A673 (cell line): ENCODE data around the gene CARF. TPM values are rescaled to one million over a fixed set of nuclear protein-coding genes. Genes with fewer than 3 reads are reported as not detected.
A peak's percentile ranks its signal among the peaks of the same experiment; 100 is the strongest.
"Not testable (repeated sequence)": the region's sequence is repeated elsewhere in the genome, so short reads cannot be mapped to it uniquely, and the experiment has no call there.

Experiments
- BruUV-seq: library from RNA; stranded (reverse); fragments of 400-500 nt; replicated peaks from 2 replicates; lab custom pipeline; 2021; lab: Mats Ljungman, UMichigan
- CTCF ChIA-PET: fragments of 300-600 bp; sonication (Branson Sonifier 250); formaldehyde crosslinking; loops from one replicate; lab custom pipeline; 2022; ENCODE audit warnings: antibody characterized with exemption; lab: Charles Lee
- POLR2A ChIA-PET: fragments of 300-600 bp; sonication (Branson Sonifier 250); formaldehyde crosslinking; loops from one replicate; lab custom pipeline; 2022; ENCODE audit warnings: antibody characterized with exemption; ENCODE audit not compliant: low non-redundant PET; lab: Charles Lee
- DNase-seq: peaks from one replicate; pipeline ENCODE4 v3.0.0-alpha.2; 2015; ENCODE audit warnings: low spot score
- H3K27ac ChIP-seq: fragments of 200-600 bp; sonication (generic); 2 replicates; pipeline ENCODE4 v1.5.1; 2016; ENCODE audit warnings: mixed run types, low read depth, mild to moderate bottlenecking, mixed read lengths, antibody characterized with exemption, low read length; ENCODE audit not compliant: poor library complexity, severe bottlenecking
- H3K27me3 ChIP-seq: fragments of 200-600 bp; sonication (generic); replicated peaks from 2 replicates; pipeline ENCODE4 v1.6.1; 2017; ENCODE audit warnings: mixed run types, low read depth, mild to moderate bottlenecking, mixed read lengths, antibody characterized with exemption, low read length; ENCODE audit not compliant: insufficient read depth, poor library complexity
- H3K36me3 ChIP-seq: fragments of 200-600 bp; sonication (generic); 2 replicates; pipeline ENCODE4 v1.6.1; 2016; ENCODE audit warnings: mixed run types, mild to moderate bottlenecking, mixed read lengths, antibody characterized with exemption, low read length; ENCODE audit not compliant: insufficient read depth, poor library complexity, severe bottlenecking
- H3K4me1 ChIP-seq: fragments of 200-600 bp; sonication (generic); 2 replicates; pipeline ENCODE4 v1.6.1; 2017; ENCODE audit warnings: mixed run types, mild to moderate bottlenecking, mixed read lengths, antibody characterized with exemption, low read length; ENCODE audit not compliant: insufficient read depth, poor library complexity, severe bottlenecking
- H3K4me3 ChIP-seq: fragments of 200-600 bp; sonication (generic); 2 replicates; pipeline ENCODE4 v1.5.1; 2016; ENCODE audit warnings: low read depth, mixed run types, mild to moderate bottlenecking, mixed read lengths, low read length; ENCODE audit not compliant: poor library complexity, severe bottlenecking
- H3K9me3 ChIP-seq: fragments of 200-600 bp; sonication (generic); 2 replicates; pipeline ENCODE4 v1.6.1; 2016; ENCODE audit warnings: mixed run types, low read depth, mild to moderate bottlenecking, mixed read lengths, antibody characterized with exemption, low read length; ENCODE audit not compliant: poor library complexity, severe bottlenecking
- EZH2 ChIP-seq: fragments of 200-600 bp; sonication (generic); IDR thresholded peaks from 2 replicates; pipeline ENCODE4 v1.6.1; 2017; ENCODE audit warnings: borderline replicate concordance, low read depth, mild to moderate bottlenecking, mixed read lengths, antibody characterized with exemption, low read length; ENCODE audit not compliant: poor library complexity, severe bottlenecking
- intact Hi-C: fragments of 100-400 bp; cut with micrococcal nuclease; formaldehyde crosslinking; loops from one replicate; pipeline ENCODE4 v1.10.0; 2022; ENCODE audit not compliant: unreplicated experiment
- total RNA-seq: library from RNA; stranded (reverse); gene quantifications from 2 replicates; pipeline ENCODE4 v1.2.3, GENCODE V29; 2021
- TF ChIP-seq, protein P1 (sequence below): fragments of 300-800, 200-600 bp; sonication (generic); conservative IDR thresholded peaks from 2 replicates; pipeline ENCODE4 v1.5.1; 2017; ENCODE audit warnings: low read depth, mild to moderate bottlenecking, antibody characterized with exemption, low read length, moderate library complexity, mixed read lengths

Gene CARF
- total RNA-seq, 1 experiment from 2014 or later = 5.1 TPM

DNA sequence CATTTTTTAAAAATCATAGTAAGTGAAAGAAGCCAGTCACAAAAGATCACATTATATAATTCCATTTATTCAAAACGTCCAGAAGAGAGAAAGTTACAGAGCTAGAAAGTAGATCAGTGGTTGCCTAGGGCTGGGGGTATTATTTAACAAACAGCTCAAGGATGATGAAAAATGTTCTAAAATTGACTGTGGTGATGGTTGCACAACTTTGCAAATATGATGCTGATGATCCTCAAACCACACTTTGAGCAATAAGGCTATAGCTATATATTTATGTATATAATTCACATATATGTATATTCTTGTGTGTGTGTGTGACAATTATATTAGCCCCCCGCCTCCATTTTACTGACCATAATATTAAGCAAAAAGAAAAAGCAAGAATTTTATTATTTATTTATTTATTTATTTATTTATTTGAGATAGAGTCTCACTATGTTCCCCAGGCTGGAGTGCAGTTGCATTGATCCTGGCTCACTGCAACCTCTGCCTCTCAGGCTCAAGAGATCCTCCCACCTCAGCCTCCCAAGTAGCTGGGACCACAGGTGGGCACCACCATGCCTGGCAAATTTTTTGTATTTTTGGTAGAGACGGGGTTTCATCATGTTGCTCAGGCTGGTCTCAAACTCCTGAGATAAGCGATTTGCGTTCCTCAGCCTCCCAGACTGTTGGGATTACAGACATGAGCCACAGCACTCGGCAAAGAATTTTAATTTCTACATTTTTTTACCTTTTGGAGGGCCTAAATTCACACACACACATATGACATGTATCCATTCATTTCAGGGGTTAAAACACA, 2.5 kb upstream of the CARF start:
- DNase-seq = no peak
- Histone ChIP-seq H3K9me3 (no peaks in the 10 kb centered on the region), H3K36me3 (peaks cover 18% of the 10 kb centered on the region), H3K4me1 (no peaks in the 10 kb centered on the region), H3K4me3 (peak overlapping the region; percentile 75), H3K27me3 (no peaks in the 10 kb centered on the region), H3K27ac (no peak overlapping the region)
- POLR2A ChIA-PET = interaction anchor here (0.5 kb wide), 1 partner anchor 1029 kb away, joined by 6 read pairs; no protein-coding TSS in a partner anchor
- intact Hi-C loops = no loop called here
- BruUV-seq = no TSS peak
- CTCF ChIA-PET = interaction anchor here (0.6 kb wide), 1 partner anchor 899 kb away, joined by 3 read pairs; no protein-coding TSS in a partner anchor
- no peak for TF ChIP-seq EZH2
- TF ChIP-seq, protein P1, sequence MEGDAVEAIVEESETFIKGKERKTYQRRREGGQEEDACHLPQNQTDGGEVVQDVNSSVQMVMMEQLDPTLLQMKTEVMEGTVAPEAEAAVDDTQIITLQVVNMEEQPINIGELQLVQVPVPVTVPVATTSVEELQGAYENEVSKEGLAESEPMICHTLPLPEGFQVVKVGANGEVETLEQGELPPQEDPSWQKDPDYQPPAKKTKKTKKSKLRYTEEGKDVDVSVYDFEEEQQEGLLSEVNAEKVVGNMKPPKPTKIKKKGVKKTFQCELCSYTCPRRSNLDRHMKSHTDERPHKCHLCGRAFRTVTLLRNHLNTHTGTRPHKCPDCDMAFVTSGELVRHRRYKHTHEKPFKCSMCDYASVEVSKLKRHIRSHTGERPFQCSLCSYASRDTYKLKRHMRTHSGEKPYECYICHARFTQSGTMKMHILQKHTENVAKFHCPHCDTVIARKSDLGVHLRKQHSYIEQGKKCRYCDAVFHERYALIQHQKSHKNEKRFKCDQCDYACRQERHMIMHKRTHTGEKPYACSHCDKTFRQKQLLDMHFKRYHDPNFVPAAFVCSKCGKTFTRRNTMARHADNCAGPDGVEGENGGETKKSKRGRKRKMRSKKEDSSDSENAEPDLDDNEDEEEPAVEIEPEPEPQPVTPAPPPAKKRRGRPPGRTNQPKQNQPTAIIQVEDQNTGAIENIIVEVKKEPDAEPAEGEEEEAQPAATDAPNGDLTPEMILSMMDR = no peak

DNA sequence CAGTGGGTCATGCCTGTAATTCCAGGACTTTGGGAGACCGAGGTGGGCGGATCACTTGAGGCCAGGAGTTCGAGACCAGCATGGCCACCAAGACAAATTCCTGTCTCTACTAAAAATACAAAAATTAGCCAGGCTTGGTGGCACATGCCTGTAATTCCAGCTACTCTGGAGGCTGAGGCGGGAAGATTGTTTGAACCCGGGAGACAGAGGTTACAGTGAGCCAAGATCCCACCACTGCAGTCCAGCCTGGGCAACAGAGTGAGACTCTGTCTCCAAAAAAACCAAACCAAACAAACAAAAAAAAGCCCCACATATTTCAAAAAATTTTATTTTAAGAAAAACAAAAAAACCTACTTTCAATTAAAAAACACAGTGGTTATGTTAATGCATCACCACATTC, 1.8 kb upstream of the CARF start:
- CTCF ChIA-PET, H3K9me3 ChIP-seq, BruUV-seq, H3K27me3 ChIP-seq, H3K27ac ChIP-seq, H3K4me1 ChIP-seq, intact Hi-C loops, DNase-seq, POLR2A ChIA-PET: not testable (repeated sequence)
- H3K36me3 ChIP-seq = peaks cover 14% of the 10 kb centered on the region
- peak overlapping the region; percentile 75 for H3K4me3 ChIP-seq

DNA sequence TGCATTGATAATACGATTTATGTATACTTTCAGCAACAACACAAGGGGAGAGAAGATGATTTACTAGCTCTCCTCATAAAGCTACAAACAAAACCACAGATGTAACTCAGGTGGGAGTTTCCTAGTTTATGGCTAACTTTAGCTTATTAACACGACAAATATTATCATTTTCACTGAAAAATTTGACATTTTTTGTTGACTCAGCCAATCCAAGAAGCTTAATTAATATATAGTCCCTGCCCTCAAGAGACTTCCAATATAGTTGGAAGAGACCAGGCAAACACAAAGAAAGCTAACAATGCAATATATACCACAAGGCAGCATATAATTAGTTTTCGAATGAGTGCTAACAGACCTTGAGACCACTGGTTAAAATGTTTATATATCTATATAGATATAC, 1.4 kb upstream of the CARF start:
- Histone ChIP-seq H3K4me3 (peak overlapping the region; percentile 75), H3K36me3 (peaks cover 9% of the 10 kb centered on the region), H3K9me3 (no peaks in the 10 kb centered on the region), H3K27me3 (no peaks in the 10 kb centered on the region), H3K27ac (no peak overlapping the region), H3K4me1 (no peaks in the 10 kb centered on the region)
- CTCF ChIA-PET = interaction anchor here (0.6 kb wide), 1 partner anchor 332 kb away, joined by 4 read pairs; no protein-coding TSS in a partner anchor
- TF ChIP-seq EZH2 = no peak
- TF ChIP-seq, protein P1 = no peak
- peak; percentile 17 for DNase-seq
- POLR2A ChIA-PET = no interaction called here
- intact Hi-C loops = no loop called here
- no TSS peak for BruUV-seq
